Measurements from ENCODE around the gene TRDMT1.

TRDMT1 gene

DNA sequence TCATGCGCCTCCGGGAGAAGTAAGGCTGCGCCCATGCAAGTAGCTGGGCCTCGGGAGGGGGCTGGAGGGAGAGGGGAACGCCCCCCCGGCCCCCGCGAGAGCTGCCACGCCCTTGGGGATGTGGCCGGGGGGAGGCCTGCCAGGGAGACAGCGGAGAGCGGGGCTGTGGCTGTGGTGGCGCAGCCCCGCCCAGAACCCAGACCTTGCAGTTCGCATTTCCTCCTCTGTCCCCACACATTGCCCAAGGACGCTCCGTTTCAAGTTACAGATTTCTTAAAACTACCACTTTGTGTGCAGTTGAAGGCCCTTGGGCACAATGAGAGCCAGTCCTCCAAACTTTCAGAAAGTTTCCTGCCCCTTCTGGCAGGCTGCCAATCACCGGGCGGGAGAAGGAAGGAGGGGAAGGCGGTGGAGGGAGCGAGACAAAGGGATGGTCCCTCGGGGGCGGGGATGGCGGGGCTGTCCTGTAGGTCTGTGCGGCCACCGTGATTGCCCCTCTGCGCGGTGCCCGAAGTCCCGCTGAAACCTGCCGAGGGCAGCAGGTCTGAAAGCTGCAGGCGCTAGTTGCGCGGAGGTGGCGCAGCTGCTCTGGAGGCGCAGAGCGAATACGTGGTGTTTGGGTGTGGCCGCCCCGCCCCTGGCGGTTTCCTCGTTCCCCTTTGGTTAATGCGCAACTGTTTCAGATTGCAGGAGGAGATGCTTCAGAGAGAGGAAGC lies 28.7 kb upstream of the TRDMT1 start:
- peak; percentile 89 to 92 for DNase-seq

GRCh38 chr10:17229717-17229966 lies 28.2 kb upstream of the TRDMT1 start:
- DNase-seq, result no peak

DNA sequence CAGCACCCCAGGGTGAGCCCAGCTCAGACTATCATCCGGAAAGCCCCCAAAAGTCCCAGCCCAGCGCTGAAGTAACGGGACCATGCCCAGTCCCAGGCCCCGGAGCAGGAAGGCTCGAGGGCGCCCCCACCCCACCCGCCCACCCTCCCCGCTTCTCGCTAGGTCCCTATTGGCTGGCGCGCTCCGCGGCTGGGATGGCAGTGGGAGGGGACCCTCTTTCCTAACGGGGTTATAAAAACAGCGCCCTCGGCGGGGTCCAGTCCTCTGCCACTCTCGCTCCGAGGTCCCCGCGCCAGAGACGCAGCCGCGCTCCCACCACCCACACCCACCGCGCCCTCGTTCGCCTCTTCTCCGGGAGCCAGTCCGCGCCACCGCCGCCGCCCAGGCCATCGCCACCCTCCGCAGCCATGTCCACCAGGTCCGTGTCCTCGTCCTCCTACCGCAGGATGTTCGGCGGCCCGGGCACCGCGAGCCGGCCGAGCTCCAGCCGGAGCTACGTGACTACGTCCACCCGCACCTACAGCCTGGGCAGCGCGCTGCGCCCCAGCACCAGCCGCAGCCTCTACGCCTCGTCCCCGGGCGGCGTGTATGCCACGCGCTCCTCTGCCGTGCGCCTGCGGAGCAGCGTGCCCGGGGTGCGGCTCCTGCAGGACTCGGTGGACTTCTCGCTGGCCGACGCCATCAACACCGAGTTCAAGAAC lies 27.7 kb upstream of the TRDMT1 start:
- DNase-seq, result peak; percentile 85 to 89

DNA sequence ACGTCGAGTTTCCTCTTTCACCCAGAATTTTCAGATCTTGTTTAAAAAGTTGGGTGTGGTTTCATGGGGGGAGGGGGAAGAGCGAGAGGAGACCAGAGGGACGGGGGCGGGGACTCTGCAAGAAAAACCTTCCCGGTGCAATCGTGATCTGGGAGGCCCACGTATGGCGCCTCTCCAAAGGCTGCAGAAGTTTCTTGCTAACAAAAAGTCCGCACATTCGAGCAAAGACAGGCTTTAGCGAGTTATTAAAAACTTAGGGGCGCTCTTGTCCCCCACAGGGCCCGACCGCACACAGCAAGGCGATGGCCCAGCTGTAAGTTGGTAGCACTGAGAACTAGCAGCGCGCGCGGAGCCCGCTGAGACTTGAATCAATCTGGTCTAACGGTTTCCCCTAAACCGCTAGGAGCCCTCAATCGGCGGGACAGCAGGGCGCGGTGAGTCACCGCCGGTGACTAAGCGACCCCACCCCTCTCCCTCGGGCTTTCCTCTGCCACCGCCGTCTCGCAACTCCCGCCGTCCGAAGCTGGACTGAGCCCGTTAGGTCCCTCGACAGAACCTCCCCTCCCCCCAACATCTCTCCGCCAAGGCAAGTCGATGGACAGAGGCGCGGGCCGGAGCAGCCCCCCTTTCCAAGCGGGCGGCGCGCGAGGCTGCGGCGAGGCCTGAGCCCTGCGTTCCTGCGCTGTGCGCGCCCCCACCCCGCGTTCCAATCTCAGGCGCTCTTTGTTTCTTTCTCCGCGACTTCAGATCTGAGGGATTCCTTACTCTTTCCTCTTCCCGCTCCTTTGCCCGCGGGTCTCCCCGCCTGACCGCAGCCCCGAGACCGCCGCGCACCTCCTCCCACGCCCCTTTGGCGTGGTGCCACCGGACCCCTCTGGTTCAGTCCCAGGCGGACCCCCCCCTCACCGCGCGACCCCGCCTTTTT lies 26.9 kb upstream of the TRDMT1 start, which contains the start of gene VIM:
Gene VIM, plus strand, starts transcription at position 151 of the 925 bp plus-strand sequence. CDS start 1,182 bp downstream, outside the sequence.
- peak; percentile 87 to 88 for DNase-seq

- DNase-seq, result peak in 1 of 2 donors; percentile 63
Measured at GRCh38 chr10:17227367-17228090, 26.1 kb upstream of the TRDMT1 start.

DNA sequence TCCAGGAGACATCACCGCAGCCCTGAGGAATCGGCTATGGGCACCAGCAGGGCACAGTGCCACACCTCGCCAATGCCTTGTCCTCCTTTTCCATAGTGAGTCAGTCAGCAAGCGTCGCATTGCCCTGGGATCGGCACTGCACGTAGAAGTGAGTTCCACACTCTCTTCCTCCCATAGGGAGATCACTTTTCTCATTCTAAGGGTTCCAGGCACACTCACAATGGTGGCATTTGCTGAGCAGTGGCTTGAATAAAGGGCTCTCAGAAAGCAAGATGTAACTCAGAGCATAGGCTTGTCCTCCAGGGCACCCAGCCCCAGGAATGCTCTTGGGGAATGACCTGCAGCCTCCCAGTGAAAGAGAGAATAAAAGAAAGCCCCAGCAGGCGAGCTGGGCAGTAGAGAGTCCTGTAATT lies 25.4 kb upstream of the TRDMT1 start:
- no peak for DNase-seq

GRCh38 chr10:17225808-17226207 lies 24.3 kb upstream of the TRDMT1 start:
- no peak for DNase-seq

DNA sequence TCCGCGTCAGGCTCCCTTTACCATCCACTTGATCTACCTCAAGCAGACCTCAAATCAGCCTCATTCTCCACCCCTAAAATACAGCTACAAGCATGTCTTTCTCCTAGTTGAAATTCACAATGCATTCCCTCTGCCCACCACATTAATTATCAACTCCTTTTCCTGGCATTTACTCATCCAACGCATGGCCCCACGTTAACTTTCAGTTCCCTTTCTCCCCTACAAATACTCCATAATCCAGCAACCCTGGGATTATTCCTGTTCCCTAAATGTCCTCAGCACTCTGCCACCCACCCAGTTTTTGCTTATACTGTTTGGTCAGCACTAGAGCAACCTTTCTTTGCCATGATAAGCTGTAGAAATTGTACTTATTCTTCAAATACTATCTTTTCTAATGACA lies 20.9 kb upstream of the TRDMT1 start:
- DNase-seq, result no peak

- no peak for DNase-seq
Measured at GRCh38 chr10:17220652-17221100, 19.2 kb upstream of the TRDMT1 start.

- DNase-seq, result no peak
Measured at GRCh38 chr10:17219024-17219423, 17.6 kb upstream of the TRDMT1 start.

DNA sequence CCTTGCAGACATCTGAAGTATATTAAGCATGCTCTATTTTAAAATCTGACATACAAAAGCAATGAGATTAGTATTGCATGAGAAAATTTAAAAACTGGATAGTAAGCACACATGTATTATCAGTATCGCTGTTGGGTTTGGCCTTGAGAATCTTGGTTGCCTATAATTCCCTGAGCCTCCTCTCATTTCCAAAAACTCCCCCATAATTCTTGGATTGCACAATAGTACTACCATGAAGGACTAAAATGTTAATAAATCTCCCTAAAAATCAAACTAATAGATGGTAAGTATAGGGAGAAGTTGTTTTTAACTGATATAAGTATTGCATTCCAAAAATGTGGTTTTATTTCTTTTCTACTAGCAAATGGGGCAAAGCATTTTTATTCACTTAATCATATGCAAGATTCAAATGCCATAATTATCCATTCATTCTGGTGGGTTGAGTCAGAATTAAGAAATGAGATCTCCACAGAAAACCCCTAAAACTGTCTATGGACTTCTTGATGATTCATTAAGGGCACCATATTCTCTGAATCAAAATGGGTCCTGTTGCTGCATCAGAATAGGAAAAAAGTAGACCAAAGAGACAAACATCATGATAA lies 16.3 kb upstream of the TRDMT1 start:
- no peak for DNase-seq

DNA sequence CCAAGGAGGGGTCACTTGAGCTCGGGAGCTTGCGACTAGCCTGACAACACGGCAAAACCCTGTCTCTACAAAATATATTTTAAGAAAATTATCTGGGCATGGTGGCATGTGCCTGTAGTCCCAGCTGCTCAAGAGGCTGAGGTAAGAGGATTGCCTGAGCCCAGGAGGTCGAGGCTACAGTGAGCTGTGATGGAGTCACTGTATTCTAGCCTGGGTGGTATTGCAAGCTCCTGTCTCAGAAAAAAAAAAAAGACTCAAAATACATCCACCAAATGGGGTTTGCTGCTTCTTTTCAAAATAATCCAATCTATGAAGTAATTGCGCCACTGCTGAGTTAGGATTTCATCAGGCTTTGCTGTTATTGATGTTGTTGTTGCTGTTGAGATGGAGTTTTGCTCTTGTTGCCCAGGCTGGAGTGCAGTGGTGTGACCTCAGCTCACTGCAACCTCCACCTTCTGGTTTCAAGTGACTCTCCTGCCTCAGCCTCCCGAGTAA lies 15.5 kb upstream of the TRDMT1 start:
- no peak for DNase-seq

DNA sequence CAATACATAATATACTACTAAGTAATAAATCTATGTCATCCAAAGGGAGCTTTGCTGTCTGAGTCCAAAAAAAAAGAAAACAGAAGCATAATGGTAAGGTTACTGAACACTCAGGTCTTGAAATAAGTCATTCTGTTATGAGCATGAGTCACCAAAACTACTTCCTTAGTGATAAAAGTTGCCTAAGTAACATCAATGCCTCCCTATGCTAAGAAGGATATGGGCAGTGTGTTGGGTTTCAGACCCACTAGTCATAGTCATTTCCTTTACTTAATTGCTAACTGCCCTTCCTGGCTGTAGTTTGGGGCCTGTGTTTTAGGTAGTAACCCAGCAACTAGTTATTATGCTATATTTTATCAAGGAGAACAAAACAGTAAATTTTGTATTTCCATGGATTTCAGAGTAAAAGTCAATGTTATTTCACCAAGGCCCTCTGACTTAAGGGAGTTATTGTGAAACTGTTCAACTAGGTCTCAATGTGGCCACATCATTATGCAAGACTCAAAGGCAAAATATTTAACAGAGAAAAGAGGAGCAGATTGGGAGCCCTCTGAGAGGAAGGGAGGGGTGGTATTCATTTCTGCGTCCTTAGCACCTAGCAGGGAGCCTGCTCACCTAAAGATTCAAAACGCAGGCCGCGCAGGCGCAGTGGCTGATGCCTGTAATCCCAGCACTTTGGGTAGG lies 14.9 kb upstream of the TRDMT1 start:
- DNase-seq, result peak; percentile 67 to 73

- no peak for DNase-seq
Measured at GRCh38 chr10:17215782-17216122, 14.3 kb upstream of the TRDMT1 start.

- no peak for DNase-seq
Measured at GRCh38 chr10:17214971-17215781, 13.7 kb upstream of the TRDMT1 start.

- DNase-seq, result no peak
Measured at GRCh38 chr10:17214526-17214925, 13.1 kb upstream of the TRDMT1 start.

- no peak for DNase-seq
Measured at GRCh38 chr10:17213646-17214349, 12.3 kb upstream of the TRDMT1 start.

- no peak for DNase-seq
Measured at GRCh38 chr10:17212802-17213221, 11.3 kb upstream of the TRDMT1 start.

- no peak for DNase-seq
Measured at GRCh38 chr10:17210361-17210760, 8.9 kb upstream of the TRDMT1 start.

- DNase-seq, result no peak
Measured at GRCh38 chr10:17209881-17210280, 8.4 kb upstream of the TRDMT1 start.
